HepG2 (cell line): ENCODE measurements around the gene MYH10. TPM values are rescaled to one million over a fixed set of nuclear protein-coding genes. Genes with fewer than 3 reads are reported as not detected.

Experiments used
- AKAP8 ChIP-seq: sonication (generic); formaldehyde crosslinking; IDR thresholded peaks from 2 replicates; pipeline ENCODE4 v1.5.1; 2020; ENCODE audit warnings: mild to moderate bottlenecking, missing genetic modification reagents
- ARID5B ChIP-seq: IDR thresholded peaks from 2 replicates; pipeline ENCODE4 v1.4.0; 2020; ENCODE audit warnings: mild to moderate bottlenecking, missing genetic modification reagents
- ATF7-NPFF ChIP-seq: sonication (generic); formaldehyde crosslinking; IDR thresholded peaks from 2 replicates; pipeline ENCODE4 v1.8.1; 2023; ENCODE audit warnings: mild to moderate bottlenecking, low read depth, missing genetic modification reagents, moderate library complexity
- GABPA ChIP-seq, 2 experiments: IDR thresholded peaks; 2 replicates each; pipeline ENCODE4 v1.6.1; 2011 to 2016; ENCODE audit warnings: low read depth in 2 of 2, low read length in 1 of 2, missing biosample characterization in 1 of 2, missing genetic modification characterization in 1 of 2
- HNRNPK ChIP-seq: fragments of 200-400 bp; formaldehyde crosslinking; IDR thresholded peaks from 2 replicates; pipeline ENCODE4 v1.6.1; 2018; ENCODE audit warnings: low read length, low read depth, moderate library complexity, mild to moderate bottlenecking; ENCODE audit not compliant: poor library complexity, severe bottlenecking
- ISX ChIP-seq: sonication (generic); formaldehyde crosslinking; conservative IDR thresholded peaks from 2 replicates; pipeline ENCODE4 v1.5.0; 2020; ENCODE audit warnings: missing genetic modification reagents
- JDP2 ChIP-seq: sonication (generic); formaldehyde crosslinking; IDR thresholded peaks from 2 replicates; pipeline ENCODE4 v1.8.1; 2022; ENCODE audit warnings: missing genetic modification reagents, borderline replicate concordance
- MAF1 ChIP-seq: sonication (generic); formaldehyde crosslinking; IDR thresholded peaks from 2 replicates; pipeline ENCODE4 v1.5.0; 2020; ENCODE audit warnings: missing genetic modification reagents, borderline replicate concordance
- POLR2AphosphoS5 ChIP-seq: IDR thresholded peaks from 2 replicates; pipeline ENCODE4 v1.6.1; 2012; ENCODE audit warnings: low read depth, low read length
- SETDB1 ChIP-seq: sonication (generic); formaldehyde crosslinking; IDR thresholded peaks from 2 replicates; pipeline ENCODE4 v1.5.1; 2020; ENCODE audit warnings: missing genetic modification reagents, mild to moderate bottlenecking, borderline replicate concordance
- SOX6 ChIP-seq, 2 experiments: fragments of 450-650 bp in 1 of 2; sonication (generic) in 1 of 2; formaldehyde crosslinking in 1 of 2; IDR thresholded peaks; 2 replicates each; pipeline versions ENCODE4 v1.4.0 to v1.6.1; 2017 to 2020; ENCODE audit warnings: antibody characterized with exemption in 1 of 2, mild to moderate bottlenecking in 1 of 2, missing genetic modification reagents in 1 of 2
- TAF1 ChIP-seq: sonication (generic); formaldehyde crosslinking; IDR thresholded peaks from 2 replicates; pipeline ENCODE4 v1.4.0; 2020; ENCODE audit warnings: missing genetic modification reagents
- TFE3 ChIP-seq: IDR thresholded peaks from 2 replicates; pipeline ENCODE4 v1.6.1; 2016
- ZBTB7B ChIP-seq: sonication (generic); formaldehyde crosslinking; IDR thresholded peaks from 2 replicates; pipeline ENCODE4 v1.4.0; 2020; ENCODE audit warnings: missing genetic modification reagents
- ZFX ChIP-seq: sonication (generic); formaldehyde crosslinking; IDR thresholded peaks from 2 replicates; pipeline ENCODE4 v1.4.0; 2020; ENCODE audit warnings: mild to moderate bottlenecking, low read depth, missing genetic modification reagents, moderate library complexity
- ZNF329 ChIP-seq: sonication (generic); formaldehyde crosslinking; IDR thresholded peaks from 2 replicates; pipeline ENCODE4 v1.9.0; 2021; ENCODE audit warnings: low read depth, mild to moderate bottlenecking, missing genetic modification reagents
- ZNF703 ChIP-seq: sonication (generic); formaldehyde crosslinking; IDR thresholded peaks from 2 replicates; pipeline ENCODE4 v1.5.1; 2020; ENCODE audit warnings: missing genetic modification reagents, mild to moderate bottlenecking, moderate library complexity, borderline replicate concordance
- ZSCAN21 ChIP-seq: sonication (generic); formaldehyde crosslinking; IDR thresholded peaks from 2 replicates; pipeline ENCODE4 v1.8.0; 2022; ENCODE audit warnings: mild to moderate bottlenecking, missing genetic modification reagents, moderate library complexity, borderline replicate concordance
- polyA plus RNA-seq, 8 experiments: library from polyadenylated mRNA; depleted of rRNA in 3 of 8; stranded (reverse) in 7 of 8; unstranded in 1 of 8; fragments of >200 nt; fragmentation: Illumina TruSeq in 4 of 8; extraction: Trizol in 4 of 8; gene quantifications; 2 replicates each; pipeline versions ENCODE4 v1.2.1 to v1.2.3, GENCODE V29; 2011 to 2016; ENCODE audit warnings: low read depth in 4 of 8, missing spikeins in 1 of 8, mixed read lengths in 1 of 8; ENCODE audit not compliant: insufficient read depth in 1 of 8
- total RNA-seq, 5 experiments: library from RNA; depleted of rRNA; stranded (reverse); fragments of >200 nt; fragmentation: Illumina TruSeq; extraction: Trizol; gene quantifications; 2 replicates each; pipeline ENCODE4 v1.2.3, GENCODE V29; 2016; ENCODE audit warnings: low read depth in 1 of 5
- TF ChIP-seq, protein P1 (sequence below): sonication (generic); formaldehyde crosslinking; IDR thresholded peaks from 2 replicates; pipeline ENCODE4 v1.8.1; 2023; ENCODE audit warnings: mild to moderate bottlenecking, moderate library complexity, missing genetic modification reagents
- TF ChIP-seq, protein P2 (sequence below): sonication (generic); formaldehyde crosslinking; IDR thresholded peaks from 2 replicates; pipeline ENCODE4 v1.4.0; 2020; ENCODE audit warnings: missing genetic modification reagents

Gene MYH10
- total and polyA plus RNA-seq, 2 of the 13 experiments (the other 11 are each of a cell fraction or from before 2014, with no cell fraction given), result 43.4 to 68.6 TPM

DNA sequence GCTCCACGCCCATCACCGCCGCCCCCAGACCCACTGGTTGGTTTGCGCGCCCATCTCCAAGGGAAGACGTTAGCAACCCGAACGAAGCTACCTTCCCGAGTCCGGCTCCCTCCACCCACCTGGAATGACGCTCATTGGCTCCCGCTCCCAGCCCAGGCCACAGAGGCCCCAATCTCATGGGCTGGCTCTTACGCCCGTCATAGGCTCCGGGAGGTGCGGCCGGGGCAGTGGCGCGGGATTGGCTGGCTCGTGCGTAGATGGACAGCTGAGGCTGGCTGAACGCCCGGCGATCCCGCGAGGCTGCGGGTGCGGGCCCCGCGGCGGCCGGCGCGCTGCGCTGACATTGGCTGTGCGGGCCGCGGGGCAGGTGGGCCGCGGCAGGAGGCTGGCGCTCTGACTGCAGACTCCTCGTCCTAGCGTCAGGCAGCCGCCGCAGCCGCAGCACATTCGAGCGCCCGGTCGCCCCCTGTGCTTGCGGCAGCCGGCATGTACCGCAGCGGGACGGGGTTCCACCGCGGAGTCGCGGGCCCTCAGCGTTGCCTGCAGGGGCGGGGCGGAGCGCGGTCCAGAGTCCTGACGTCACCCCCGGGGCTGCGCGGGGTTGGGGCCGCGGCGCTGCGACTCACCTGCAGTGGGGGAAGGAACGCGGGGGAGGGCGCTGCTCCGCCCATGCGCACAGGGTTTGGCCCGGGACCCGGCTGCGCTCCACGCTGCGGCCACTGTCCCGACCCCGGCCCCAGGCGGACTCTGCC is 453 bp upstream of the MYH10 start (continued):
- peak; percentile 40; the same call in 1 of the 2 replicates for TF ChIP-seq ZBTB7B (CRISPR knock-in tag)
- 0 out of 2 replicates have a peak, but pooled peaks have one; percentile 32 for TF ChIP-seq MAF1 (CRISPR knock-in tag)
- no peak; the same call in 1 of the 2 replicates for TF ChIP-seq ARID5B
- TF ChIP-seq SOX6 (IDR thresholded peaks at IDR 0.05), result no peak
- peak; percentile 74; the same call in 1 of the 2 replicates for TF ChIP-seq SOX6 (CRISPR knock-in tag; IDR thresholded peaks at IDR 0.05)
- no peak for TF ChIP-seq GABPA (IDR thresholded peaks at IDR 0.05; ENCODE audit: low read depth, low read length)
- TF ChIP-seq GABPA (CRISPR knock-in tag; IDR thresholded peaks at IDR 0.05; ENCODE audit: low read depth), result peak; percentile 33; the same call in 1 of the 2 replicates
- peak; percentile 76; the same call in 1 of the 2 replicates for TF ChIP-seq ATF7-NPFF (CRISPR knock-in tag)
- TF ChIP-seq AKAP8, result peak; percentile 56; the same call in 1 of the 2 replicates
- peak; percentile 56 for TF ChIP-seq POLR2AphosphoS5
- no peak; the same call in 1 of the 2 replicates for TF ChIP-seq ZNF703 (CRISPR knock-in tag)
- TF ChIP-seq ZFX, result peak; percentile 93
- TF ChIP-seq HNRNPK, result peak; percentile 31
- peak; percentile 72; the same call in 1 of the 2 replicates for TF ChIP-seq ZSCAN21 (CRISPR knock-in tag)
- TF ChIP-seq, protein P1, sequence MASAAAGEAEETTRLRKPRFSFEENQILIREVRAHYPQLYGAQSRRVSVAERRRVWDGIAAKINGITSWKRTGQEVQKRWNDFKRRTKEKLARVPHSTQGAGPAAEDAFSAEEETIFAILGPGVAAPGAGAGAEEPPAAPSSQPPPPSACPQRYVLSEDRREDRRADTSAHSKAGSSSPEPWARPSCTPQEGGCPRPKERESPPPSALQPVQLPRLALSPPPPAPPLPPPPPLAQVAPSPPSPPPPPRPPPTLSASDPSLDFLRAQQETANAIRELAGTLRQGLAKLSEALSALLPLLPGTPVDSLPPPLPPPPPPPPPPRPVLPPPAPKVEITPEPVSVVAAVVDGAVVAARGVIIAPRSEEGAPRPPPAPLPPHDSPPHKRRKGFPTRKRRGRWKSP (CRISPR knock-in tag), result peak; percentile 86
- no peak; the same call in 1 of the 2 replicates for TF ChIP-seq ZNF329
- peak; percentile 71; the same call in 1 of the 2 replicates for TF ChIP-seq TAF1 (CRISPR knock-in tag)
- 0 out of 2 replicates have a peak, but pooled peaks have one; percentile 65 for TF ChIP-seq ISX
- no peak for TF ChIP-seq TFE3 (CRISPR knock-in tag)
- TF ChIP-seq JDP2, result no peak
- no peak for TF ChIP-seq SETDB1 (CRISPR knock-in tag)
- TF ChIP-seq, protein P2, sequence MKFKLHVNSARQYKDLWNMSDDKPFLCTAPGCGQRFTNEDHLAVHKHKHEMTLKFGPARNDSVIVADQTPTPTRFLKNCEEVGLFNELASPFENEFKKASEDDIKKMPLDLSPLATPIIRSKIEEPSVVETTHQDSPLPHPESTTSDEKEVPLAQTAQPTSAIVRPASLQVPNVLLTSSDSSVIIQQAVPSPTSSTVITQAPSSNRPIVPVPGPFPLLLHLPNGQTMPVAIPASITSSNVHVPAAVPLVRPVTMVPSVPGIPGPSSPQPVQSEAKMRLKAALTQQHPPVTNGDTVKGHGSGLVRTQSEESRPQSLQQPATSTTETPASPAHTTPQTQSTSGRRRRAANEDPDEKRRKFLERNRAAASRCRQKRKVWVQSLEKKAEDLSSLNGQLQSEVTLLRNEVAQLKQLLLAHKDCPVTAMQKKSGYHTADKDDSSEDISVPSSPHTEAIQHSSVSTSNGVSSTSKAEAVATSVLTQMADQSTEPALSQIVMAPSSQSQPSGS (CRISPR knock-in tag), result peak; percentile 97
